Measurements from ENCODE around the gene CFC1. TPM values are rescaled to one million over a fixed set of nuclear protein-coding genes. Genes with fewer than 3 reads are reported as not detected.
A peak's percentile ranks its signal among the peaks of the same experiment; 100 is the strongest.
"Not testable (repeated sequence)": the region's sequence is repeated elsewhere in the genome, so short reads cannot be mapped to it uniquely, and the experiment has no call there.

CFC1 gene
- total RNA-seq, 1 donor from 2014 or later = not detected

GRCh38 chr2:130583582-130583981, 15.8 kb downstream of the CFC1 start:
- DNase-seq (ENCODE audit: low read depth in 2 of 2) = not testable (repeated sequence)

- DNase-seq (ENCODE audit: low read depth in 2 of 2) = not testable (repeated sequence)
Measured at GRCh38 chr2:130582970-130583369, 16.4 kb downstream of the CFC1 start.

- peak in 1 of 2 donors; percentile 0 for DNase-seq (ENCODE audit: low read depth in 2 of 2)
Measured at GRCh38 chr2:130581491-130581890, 17.9 kb downstream of the CFC1 start.

GRCh38 chr2:130579121-130579520, 20.3 kb downstream of the CFC1 start:
- not testable (repeated sequence) for DNase-seq (ENCODE audit: low read depth in 2 of 2)

- DNase-seq (ENCODE audit: low read depth in 2 of 2) = not testable (repeated sequence)
Measured at GRCh38 chr2:130577559-130577958, 21.8 kb downstream of the CFC1 start.

- DNase-seq (ENCODE audit: low read depth in 2 of 2) = not testable (repeated sequence)
Measured at GRCh38 chr2:130576209-130576784, 23.1 kb downstream of the CFC1 start.

GRCh38 chr2:130574230-130574629, 25.1 kb downstream of the CFC1 start:
- not testable (repeated sequence) for DNase-seq (ENCODE audit: low read depth in 2 of 2)

- DNase-seq (ENCODE audit: low read depth in 2 of 2) = not testable (repeated sequence)
Measured at GRCh38 chr2:130571929-130572328, 27.4 kb downstream of the CFC1 start.

GRCh38 chr2:130566165-130566564, 33.2 kb downstream of the CFC1 start:
- not testable (repeated sequence) for DNase-seq (ENCODE audit: low read depth in 2 of 2)

- DNase-seq (ENCODE audit: low read depth in 2 of 2) = not testable (repeated sequence)
Measured at GRCh38 chr2:130556441-130556840, 42.9 kb downstream of the CFC1 start.

- DNase-seq (ENCODE audit: low read depth in 2 of 2) = not testable (repeated sequence)
Measured at GRCh38 chr2:130554178-130554577, 45.2 kb downstream of the CFC1 start.

GRCh38 chr2:130549475-130549874, 49.9 kb downstream of the CFC1 start:
- DNase-seq (ENCODE audit: low read depth in 2 of 2) = not testable (repeated sequence)

GRCh38 chr2:130548418-130548817, 51.0 kb downstream of the CFC1 start:
- DNase-seq (ENCODE audit: low read depth in 2 of 2) = not testable (repeated sequence)

GRCh38 chr2:130544978-130545377, 54.4 kb downstream of the CFC1 start:
- DNase-seq (ENCODE audit: low read depth in 2 of 2) = not testable (repeated sequence)

GRCh38 chr2:130543785-130544528, 55.4 kb downstream of the CFC1 start:
- DNase-seq (ENCODE audit: low read depth in 2 of 2) = not testable (repeated sequence)

- not testable (repeated sequence) for DNase-seq (ENCODE audit: low read depth in 2 of 2)
Measured at GRCh38 chr2:130542789-130543188, 56.6 kb downstream of the CFC1 start.

Other genes starting within 250 kb of the CFC1 start
- gene PTPN18, start 243.5 kb downstream of the CFC1 start, total RNA-seq = 18.7 and 36.3 TPM in 2 replicates
- gene POTEI, start 90.2 kb downstream of the CFC1 start, total RNA-seq = 0.22 and 0.79 TPM in 2 replicates
- not detected in 2 replicates for gene CFC1B, start 78.4 kb downstream of the CFC1 start, total RNA-seq
- 0.22 and 0.60 TPM in 2 replicates for gene POTEJ, start 11.9 kb upstream of the CFC1 start, total RNA-seq
- gene GPR148, start 129.5 kb upstream of the CFC1 start, total RNA-seq = not detected in 2 replicates
- not detected in 2 replicates for gene AMER3, start 156.0 kb upstream of the CFC1 start, total RNA-seq
- gene ARHGEF4, start 237.3 kb upstream of the CFC1 start, total RNA-seq = under 0.01 and 2.2 TPM in 2 replicates

Measured in lung microvascular endothelial cell (primary cell).